GM12873 (cell line): Measurements from ENCODE around the gene SH3D19.

Source experiments
- CTCF ChIP-seq: IDR thresholded peaks from 2 replicates; pipeline ENCODE4 v1.5.1; 2012; ENCODE audit warnings: low read depth, mild to moderate bottlenecking, moderate library complexity, low read length, control low read depth; ENCODE audit not compliant: insufficient read depth; ENCODE audit errors: missing control alignments

SH3D19 gene

GRCh38 chr4:151095142-151095541, 230.3 kb downstream of the SH3D19 start:
- no peak for TF ChIP-seq CTCF

- no peak for TF ChIP-seq CTCF
These were observed 231.1 kb downstream of the SH3D19 start for GRCh38 chr4:151094290-151094751.

DNA sequence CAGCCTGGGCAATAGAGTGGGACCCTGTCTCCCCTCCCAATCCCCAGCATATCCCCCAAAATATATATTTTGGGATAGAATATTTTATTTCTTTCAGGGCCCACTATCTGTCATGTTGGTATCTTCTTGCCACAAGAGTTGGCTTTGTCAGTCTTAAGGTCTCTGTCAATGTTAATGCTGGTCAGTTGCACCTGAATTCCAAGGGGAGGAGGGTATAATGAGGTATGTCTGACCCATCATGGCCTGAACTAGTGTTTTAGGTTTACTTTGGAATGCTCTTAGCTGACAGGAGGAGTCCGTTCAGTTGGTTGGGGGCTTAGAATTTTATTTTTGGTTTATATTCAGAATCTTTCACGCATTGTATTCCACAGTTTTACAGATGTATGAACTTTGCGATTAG, 232.2 kb downstream of the SH3D19 start:
- no peak for TF ChIP-seq CTCF

DNA sequence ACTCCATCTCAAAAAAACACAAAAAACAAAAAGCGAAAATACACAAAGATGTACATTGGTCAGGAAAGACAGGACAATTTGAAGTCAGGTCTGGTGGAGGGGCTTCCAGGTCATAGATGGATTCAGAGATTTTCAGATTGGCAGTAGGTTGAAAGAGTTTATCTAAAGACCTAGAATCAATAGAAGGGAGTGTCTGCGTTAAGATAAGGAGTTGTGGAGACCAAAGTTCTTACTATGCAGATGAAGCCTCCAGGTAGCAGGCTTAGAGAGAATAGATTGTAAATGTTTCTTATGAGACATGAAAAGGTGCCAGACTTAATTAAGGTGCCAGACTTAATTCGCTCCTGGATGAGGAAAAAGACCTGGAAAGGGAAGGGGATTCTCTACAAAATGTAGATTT, 232.9 kb downstream of the SH3D19 start:
- TF ChIP-seq CTCF = no peak

DNA sequence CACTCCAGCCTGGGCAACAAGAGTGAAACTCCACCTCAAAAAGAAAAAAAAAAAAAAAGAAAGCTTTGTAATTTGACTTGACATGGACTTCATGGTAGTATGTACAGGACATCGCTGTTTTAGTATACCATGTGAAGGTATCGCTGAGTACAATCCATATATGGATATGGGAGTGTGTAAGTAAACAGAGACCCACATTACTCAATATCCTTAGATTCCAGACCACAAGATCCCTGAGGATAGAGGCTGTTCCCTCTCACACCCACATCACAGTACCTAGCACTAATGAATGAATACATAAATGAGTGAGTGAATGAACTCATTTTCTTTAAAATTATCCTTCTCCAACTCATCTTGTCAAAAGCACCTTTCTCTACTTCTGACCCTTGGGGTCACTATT, 234.4 kb downstream of the SH3D19 start:
- TF ChIP-seq CTCF = no peak

DNA sequence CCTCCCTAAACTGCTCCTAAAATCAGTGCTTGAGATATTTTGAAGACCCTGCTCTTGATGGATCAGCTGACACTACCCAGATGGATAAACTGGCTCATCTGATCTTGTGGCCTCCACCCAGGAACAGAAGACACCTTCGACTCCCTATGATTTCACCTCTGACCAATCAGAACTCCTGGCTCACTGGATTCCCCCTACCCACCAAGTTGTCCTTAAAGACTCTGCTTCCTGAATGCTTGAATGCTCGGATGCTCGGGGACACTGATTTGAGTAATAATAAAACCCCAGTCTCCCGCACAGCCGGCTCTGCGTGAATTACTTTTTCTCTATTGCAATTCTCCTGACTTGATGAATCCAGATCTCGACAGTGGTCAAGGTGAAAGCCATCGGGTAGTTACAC, 237.9 kb downstream of the SH3D19 start:
- TF ChIP-seq CTCF = no peak

DNA sequence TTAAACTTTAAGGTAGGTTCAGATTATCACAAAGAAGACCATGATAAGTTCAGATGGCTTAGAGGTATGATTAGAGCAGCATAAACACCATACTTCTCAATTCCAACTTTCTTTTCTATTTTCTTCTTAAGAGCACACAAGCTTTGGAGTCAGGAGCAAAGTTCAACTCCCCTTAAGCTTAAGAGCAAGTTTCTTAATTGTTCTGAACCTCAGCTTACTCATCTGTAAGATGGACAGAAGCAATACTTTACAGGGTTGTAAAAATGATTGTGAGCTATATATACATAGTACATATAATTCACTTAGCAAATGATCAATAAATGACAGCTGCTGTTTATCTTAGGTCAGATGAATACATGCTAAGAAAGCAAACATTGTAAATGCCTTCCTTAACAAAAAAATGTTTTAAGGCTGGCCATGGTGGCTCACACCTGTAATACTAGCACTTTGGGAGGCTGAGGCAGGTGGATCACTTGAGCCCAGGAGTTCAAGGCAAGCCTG, 250.9 kb downstream of the SH3D19 start:
- no peak for TF ChIP-seq CTCF
